Endothelial cell of umbilical vein (primary cell): ENCODE data around the gene ZNF790.

Experiments
- CTCF ChIP-seq, 2 donors: IDR thresholded peaks; 1 replicate in 1 of 2; 2 replicates in 1 of 2; pipeline ENCODE4 v1.5.1; 2011; ENCODE audit warnings: low read length in 2 of 2, mild to moderate bottlenecking in 2 of 2, moderate library complexity in 2 of 2, control low read depth in 1 of 2, inconsistent platforms in 1 of 2, low read depth in 1 of 2; ENCODE audit not compliant: insufficient read depth in 1 of 2; ENCODE audit errors: extremely low read depth in 1 of 2
- POLR2A ChIP-seq: IDR thresholded peaks from 2 replicates; pipeline ENCODE4 v1.6.1; 2012; ENCODE audit warnings: low read depth, mild to moderate bottlenecking, control low read depth, low read length
- POLR2AphosphoS5 ChIP-seq: IDR thresholded peaks from 2 replicates; pipeline ENCODE4 v1.6.1; 2012; ENCODE audit warnings: low read depth, mild to moderate bottlenecking, control low read depth, low read length, moderate library complexity; ENCODE audit not compliant: insufficient read depth

- TF ChIP-seq CTCF (IDR thresholded peaks at IDR 0.05; ENCODE audit: extremely low read depth in 1 of 2, insufficient read depth in 1 of 2, low read depth in 1 of 2, low read length in 2 of 2) (no peak), POLR2AphosphoS5 (no peak), POLR2A (no peak)
These were observed 31.2 kb downstream of the ZNF790 start for GRCh38 chr19:36807029-36807428.
